SKM-1 treated with dmso at 0.1 percent for 144 hours (cell line): ENCODE data around the gene GGCT.
"Not testable (repeated sequence)": the region's sequence is repeated elsewhere in the genome, so short reads cannot be mapped to it uniquely, and the experiment has no call there.

Source experiments
- DNase-seq: peaks from one replicate; lab custom pipeline; 2025; ENCODE audit not compliant: unreplicated experiment; lab: John Stamatoyannopoulos, UW

The GGCT gene

GRCh38 chr7:30519122-30519521 is 14.5 kb upstream of the GGCT start:
- DNase-seq: no peak

DNA sequence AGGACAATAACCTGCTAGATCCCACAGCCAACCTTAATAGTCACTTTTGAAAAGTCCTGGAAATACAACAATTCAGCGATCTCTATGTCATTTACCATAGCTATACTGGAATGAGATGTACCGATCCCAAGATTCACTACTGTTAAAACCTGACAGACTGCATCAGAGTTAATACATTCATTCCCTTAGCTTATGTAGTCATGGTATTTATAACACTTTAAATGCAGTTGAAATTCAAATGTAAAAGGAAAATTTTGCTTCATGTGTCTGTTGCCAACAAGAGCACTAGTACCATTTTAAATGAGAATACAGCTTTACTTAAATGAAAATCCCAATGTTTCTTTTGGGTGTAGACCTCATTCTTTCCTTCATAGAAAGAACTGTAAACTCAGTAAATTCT is 11.1 kb upstream of the GGCT start:
- DNase-seq: no peak

GRCh38 chr7:30514776-30515175 is 10.1 kb upstream of the GGCT start:
- DNase-seq: no peak

DNA sequence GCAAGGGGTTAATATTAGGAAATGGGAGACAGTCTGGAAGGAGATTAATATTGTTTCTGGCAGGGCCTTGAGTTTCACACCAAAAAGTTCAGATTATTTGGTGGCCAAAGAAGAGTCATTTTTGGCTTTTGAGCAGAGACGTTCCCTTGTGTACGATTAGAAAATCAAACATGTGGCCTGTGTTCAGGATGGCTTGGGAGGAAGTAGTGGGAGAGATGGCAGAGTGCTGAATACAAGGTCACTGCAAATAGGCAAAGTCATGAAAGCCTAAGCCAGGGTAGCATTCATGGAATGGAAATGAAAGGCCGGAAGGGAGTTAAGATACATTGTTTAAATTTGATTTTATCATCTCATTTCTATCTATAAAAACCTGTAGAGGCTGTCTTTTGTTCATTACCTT is 9.5 kb upstream of the GGCT start:
- no peak for DNase-seq

- no peak for DNase-seq
Measured at GRCh38 chr7:30513762-30514161, 9.1 kb upstream of the GGCT start.

DNA sequence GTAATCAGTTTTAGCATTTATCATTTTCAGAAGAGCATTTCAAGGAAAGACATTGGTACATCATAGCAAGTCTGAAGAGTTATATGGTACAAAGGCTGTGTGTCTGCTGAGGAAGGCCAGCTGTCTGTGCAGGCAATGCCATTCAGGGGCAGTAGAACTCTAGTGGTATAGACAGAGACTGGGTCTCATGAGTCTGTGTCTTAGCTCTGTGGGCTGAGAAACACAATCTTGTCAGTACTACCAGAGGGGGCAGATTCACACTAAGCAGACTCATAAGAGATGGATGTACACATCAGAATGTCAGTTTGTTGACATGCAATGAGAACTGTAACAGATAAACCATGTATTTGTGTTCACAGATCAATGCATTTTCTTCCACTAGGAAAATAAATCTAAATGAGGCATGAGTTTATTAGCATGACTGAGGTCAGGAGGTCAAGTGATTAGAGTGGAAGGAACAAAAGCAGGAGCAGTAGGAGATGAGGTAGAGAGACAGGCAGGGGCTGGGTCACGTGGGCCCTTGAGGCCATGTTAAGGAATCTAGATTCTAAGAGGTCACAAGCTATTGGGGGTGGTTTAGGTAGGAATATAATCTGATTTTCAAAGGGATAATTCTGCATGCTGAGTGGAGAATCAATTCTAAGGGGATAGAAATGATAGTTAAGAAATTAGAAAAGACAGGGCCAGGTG is 7.5 kb upstream of the GGCT start:
- DNase-seq: no peak

DNA sequence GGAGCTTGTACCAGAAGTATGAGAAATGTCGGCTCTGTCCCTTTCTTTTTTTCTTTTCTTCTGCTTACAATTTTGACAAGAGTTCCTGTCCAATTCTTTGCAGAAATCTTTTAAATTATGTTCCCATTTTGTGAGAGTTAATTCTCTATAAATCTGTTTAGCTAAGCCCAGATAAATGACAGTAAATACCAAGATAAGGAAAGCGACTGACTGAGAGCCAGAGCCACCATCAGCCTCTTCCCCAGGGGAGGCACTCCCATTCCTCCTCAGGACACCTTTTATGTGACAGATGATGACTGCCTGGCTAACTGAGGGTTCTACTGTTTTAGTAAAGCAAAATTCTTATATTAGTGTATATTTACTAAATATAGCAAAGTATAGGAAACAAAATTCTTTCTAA is 6.9 kb upstream of the GGCT start:
- no peak for DNase-seq

DNA sequence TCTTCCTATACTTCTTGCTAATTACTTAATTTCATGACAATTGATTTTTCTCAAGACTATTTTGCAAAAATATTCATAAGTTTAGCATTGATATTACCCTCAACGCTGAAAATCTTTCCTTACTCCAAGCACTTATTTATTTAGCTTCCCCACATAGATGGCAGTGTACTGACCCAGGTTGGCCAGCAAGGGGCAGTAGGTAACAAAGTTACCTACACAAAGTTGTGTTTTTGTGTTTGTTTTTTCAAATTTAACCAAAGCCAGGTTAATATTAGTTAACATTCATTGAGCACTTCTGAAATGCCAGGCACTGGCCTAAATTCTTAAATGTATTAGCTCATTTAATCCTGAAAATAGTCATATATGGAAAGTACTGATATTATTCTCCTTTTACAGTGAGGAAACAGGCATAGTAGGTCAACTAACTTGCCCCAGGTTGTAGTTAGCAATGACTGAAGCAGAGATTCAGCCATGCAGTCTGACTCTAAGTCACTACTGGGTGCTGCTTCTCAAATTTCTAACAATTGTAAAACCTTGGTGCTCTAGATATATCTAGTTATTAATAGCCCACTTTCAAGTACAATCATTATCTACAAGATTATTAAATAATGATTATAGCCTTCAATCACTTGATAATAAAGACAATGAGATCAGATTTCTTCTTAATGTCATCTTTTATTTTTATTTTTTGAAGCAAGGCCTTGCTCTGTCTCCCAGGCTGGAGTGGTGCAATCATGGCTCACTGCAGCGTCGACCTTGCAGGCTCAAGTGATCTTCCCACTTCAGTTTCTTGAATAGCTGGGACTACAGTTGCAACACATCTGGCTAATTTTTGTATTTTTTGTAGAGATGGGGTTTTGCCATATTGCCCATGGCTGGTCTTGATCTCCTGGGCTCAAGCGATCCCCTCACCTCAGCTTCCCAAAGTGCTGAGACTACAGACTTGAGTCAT is 5.8 kb upstream of the GGCT start:
- peak; percentile 20 for DNase-seq

- not testable (repeated sequence) for DNase-seq
Measured at GRCh38 chr7:30509171-30509857, 4.7 kb upstream of the GGCT start.

- DNase-seq: not testable (repeated sequence)
Measured at GRCh38 chr7:30507346-30507900, 2.8 kb upstream of the GGCT start.

DNA sequence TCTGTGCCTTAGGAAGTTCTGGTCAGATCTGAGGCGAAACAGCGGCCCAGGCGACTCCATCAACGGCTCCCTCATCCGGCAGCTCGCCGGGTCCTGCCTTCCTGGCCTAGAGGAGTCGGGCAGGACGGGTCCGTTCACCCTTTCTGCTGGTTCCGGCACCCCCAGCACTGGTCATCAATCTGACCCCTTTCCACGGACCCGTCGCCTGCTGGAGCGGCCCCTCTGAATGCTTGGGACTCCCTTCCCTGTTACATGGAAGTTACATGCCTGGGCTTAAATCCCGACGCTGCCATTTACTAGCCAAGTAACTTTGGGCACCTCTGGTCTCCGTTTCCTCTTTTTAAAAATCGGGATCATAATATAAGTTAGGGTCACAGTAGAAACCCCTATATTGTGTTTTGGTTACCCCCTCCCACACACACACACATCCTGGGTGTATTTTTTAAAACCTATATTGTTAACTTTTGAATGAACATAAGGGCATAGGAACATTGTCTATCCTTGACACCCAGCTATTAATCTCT is 607 bp upstream of the GGCT start:
- DNase-seq: no peak

GRCh38 chr7:30503274-30504212 is 1.1 kb downstream of the GGCT start:
- no peak for DNase-seq

GRCh38 chr7:30502470-30503251 is 2.0 kb downstream of the GGCT start:
- peak; percentile 59 for DNase-seq

DNA sequence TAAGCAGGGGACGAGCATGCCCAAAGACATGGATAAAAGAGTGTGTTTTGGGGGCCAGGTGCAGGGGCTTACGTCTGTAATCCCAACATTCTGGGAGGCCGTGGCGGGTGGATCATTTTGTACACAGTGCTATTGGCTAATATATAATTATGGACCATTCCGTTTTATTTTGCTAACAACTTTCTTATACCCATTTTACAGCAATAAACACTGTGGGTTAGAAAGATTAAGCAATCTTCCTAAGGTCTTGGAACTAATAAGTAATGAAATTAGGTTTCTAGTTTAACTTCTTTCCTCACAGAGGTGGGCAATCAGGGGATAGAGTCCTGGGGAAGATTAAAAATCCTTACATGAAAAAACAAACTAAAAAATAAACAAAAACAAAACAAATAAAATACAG is 3.4 kb downstream of the GGCT start:
- DNase-seq: no peak

GRCh38 chr7:30493228-30493627 is 11.4 kb downstream of the GGCT start:
- DNase-seq: no peak

GRCh38 chr7:30491417-30491816 is 13.2 kb downstream of the GGCT start:
- no peak for DNase-seq

- no peak for DNase-seq
Measured at GRCh38 chr7:30487371-30487770, 17.3 kb downstream of the GGCT start.

DNA sequence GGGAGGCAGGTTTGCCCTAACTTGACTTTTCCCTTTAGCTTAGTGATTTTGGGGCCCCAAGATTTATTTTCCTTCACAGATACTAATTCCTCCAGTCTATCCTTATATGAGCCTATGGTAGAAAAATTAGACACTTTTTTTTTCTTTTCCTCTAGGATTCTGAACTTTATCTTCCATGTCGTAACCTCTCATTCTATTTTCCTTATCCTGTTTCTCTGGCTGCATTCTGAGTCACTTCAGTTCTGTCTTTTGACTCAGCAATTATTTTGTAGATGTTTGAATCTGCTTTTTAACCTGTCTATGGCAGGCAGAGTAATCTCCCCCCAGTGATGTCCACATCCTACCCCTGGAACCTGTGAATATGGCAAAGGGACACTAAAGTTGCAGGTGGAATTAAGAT is 19.0 kb downstream of the GGCT start:
- DNase-seq: no peak

DNA sequence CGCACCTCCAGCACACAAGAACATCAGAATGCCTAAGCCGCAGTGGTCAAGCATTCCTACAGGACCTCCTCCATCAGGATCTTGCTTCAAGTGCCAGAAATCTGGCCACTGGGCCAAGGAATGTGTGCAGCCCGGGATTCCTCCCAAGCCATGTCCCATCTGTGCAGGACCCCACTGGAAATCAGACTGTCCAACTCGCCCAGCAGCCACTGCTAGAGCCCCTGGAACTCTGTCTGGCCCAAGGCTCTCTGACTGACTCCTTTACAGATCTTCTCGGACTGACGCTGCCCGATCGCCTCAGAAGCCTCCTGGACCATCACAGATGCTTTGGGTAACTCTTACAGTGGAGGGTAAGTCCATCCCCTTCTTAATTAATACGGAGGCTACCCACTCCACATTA is 23.2 kb downstream of the GGCT start:
- DNase-seq: not testable (repeated sequence)
